HUES6 (cell line): ENCODE data around the gene MUC5AC.

Experiments used
- H3K27ac ChIP-seq: 2 replicates; pipeline ENCODE4 v1.7.0; 2013; ENCODE audit warnings: low read depth, mild to moderate bottlenecking, low read length, inconsistent platforms
- H3K27me3 ChIP-seq: 2 replicates; pipeline ENCODE4 v1.6.1; 2013; ENCODE audit warnings: low read length; ENCODE audit not compliant: control insufficient read depth, insufficient read depth
- H3K36me3 ChIP-seq: 2 replicates; pipeline ENCODE4 v1.6.1; 2013; ENCODE audit warnings: low read length; ENCODE audit not compliant: control insufficient read depth, insufficient read depth
- H3K4me1 ChIP-seq: 2 replicates; pipeline ENCODE4 v1.6.1; 2013; ENCODE audit warnings: low read length; ENCODE audit not compliant: control insufficient read depth, insufficient read depth
- H3K4me3 ChIP-seq: 2 replicates; pipeline ENCODE4 v1.5.1; 2013; ENCODE audit warnings: low read depth, low read length
- H3K9ac ChIP-seq: one replicate; pipeline ENCODE4 v1.6.1; 2013; ENCODE audit warnings: mild to moderate bottlenecking, low read length
- H3K9me3 ChIP-seq: 2 replicates; pipeline ENCODE4 v1.6.1; 2013; ENCODE audit warnings: low read depth, low read length; ENCODE audit not compliant: control insufficient read depth, insufficient read depth

Gene MUC5AC

DNA sequence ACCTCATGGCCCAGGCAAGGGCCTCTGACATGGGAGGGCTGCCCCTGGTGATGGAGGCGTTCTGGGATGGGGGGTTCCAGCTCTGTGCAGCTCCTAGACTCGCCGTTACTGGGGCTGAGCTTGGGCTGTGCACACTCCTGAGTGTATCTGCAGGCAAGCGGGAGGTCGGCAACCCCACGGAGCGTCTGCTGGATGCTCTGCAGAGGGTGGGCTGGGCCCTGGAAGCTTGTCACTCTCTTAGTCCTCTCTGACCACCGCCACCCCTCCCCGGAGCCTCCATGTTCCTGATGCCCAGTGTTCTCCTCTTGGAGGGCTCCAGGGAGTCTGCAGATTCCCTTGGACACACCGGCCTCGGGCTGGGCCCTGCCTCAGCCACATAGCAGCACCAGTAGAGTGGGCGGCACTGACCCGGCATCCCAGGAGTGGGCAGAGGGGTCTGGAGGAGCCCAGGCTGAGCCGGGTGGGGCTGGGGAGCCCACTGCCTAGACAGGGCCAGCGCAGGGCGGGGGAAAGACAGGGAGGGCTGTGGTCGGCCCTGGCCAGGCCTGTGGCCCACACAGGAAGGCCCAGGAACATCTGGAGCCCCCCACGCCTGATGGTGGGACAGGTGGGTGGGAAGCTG lies 44.5 kb downstream of the MUC5AC start:
- H3K27me3 ChIP-seq: no peaks in the 10 kb centered on the region
- H3K9ac ChIP-seq: no peak overlapping the region
- H3K9me3 ChIP-seq: no peaks in the 10 kb centered on the region
- no peaks in the 10 kb centered on the region; the same call in 1 of the 2 replicates for H3K4me1 ChIP-seq
- no peaks in the 10 kb centered on the region for H3K36me3 ChIP-seq
- H3K4me3 ChIP-seq: no peak overlapping the region
- no peak overlapping the region for H3K27ac ChIP-seq

DNA sequence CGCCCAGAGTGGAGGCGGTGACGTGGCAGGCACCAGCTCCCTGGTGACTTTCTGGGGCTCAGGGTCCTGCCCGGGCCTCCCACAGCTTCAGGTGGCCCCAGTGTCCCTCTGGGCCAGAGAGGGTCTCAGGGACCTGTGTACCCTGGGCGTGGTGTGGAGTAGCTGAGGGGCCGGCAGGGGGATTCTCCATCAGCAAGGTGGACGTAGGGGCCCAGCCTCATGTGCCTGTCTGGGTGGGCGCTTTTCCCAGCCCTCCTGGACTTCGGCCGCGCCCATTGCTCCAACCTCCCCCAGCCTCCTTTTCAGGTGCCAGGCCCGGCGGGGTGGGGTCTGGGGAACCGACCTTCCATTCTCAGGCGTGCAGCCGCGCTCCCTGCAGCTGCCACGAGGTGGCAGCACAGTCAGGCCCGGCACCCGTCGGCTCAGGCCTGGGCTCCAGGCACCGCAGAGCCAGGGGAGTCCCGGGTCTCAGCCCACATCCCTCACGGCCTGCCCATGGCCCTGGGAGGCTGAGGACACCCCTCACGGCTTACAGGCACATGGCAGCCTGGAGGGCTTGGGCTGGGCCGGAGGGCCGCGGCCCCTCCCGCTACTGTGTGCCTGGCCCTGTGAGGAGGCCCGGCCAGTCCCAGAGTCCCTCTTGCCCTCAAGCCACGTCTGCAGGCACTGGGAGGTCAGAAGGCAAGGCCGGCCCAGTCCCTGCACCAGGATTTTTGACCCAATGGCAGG lies 45.2 kb downstream of the MUC5AC start:
- Histone ChIP-seq H3K36me3 (no peaks in the 10 kb centered on the region), H3K9me3 (no peaks in the 10 kb centered on the region), H3K4me1 (no peaks in the 10 kb centered on the region; the same call in 1 of the 2 replicates), H3K27ac (no peak overlapping the region), H3K27me3 (no peaks in the 10 kb centered on the region), H3K9ac (no peak overlapping the region), H3K4me3 (no peak overlapping the region)

DNA sequence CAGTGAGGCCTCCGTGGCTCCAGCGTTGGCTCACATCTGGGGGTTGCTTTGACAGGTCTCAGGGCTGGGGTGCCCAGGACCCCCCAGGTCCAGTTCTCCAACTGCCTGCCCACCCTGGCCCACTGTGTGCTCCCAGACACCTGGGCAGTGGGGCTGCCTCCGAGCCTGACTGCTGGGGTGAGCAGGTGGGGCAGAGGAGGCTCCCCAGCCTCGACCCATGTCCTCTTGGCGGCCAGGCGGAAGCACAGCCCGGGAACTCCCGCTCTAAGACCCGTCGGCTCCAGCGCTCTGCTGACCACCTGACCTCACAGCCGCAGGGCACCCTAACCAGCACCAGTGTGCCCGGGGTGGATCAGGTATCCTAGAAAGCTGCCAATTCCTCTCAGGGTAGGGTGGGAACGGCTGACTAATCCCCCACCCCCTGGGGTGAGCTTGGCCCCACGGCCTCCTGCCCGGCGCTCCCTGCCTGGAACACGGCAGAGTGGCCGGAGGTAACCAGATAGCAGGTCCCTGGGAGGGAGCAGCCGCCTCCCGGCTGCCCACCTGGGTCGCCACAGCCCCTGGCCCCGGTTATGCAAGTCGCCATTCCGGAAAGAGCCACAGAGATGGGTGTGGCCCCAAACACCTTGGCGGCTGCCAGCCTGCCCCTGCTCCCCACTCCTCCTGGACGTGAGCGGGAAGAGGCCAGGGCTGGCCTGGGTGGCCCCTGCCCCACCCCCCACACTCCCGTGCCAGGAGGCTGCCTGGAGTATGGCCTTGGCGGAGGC lies 45.9 kb downstream of the MUC5AC start:
- Histone ChIP-seq H3K9ac (no peak overlapping the region), H3K27me3 (no peaks in the 10 kb centered on the region), H3K27ac (no peak overlapping the region)

DNA sequence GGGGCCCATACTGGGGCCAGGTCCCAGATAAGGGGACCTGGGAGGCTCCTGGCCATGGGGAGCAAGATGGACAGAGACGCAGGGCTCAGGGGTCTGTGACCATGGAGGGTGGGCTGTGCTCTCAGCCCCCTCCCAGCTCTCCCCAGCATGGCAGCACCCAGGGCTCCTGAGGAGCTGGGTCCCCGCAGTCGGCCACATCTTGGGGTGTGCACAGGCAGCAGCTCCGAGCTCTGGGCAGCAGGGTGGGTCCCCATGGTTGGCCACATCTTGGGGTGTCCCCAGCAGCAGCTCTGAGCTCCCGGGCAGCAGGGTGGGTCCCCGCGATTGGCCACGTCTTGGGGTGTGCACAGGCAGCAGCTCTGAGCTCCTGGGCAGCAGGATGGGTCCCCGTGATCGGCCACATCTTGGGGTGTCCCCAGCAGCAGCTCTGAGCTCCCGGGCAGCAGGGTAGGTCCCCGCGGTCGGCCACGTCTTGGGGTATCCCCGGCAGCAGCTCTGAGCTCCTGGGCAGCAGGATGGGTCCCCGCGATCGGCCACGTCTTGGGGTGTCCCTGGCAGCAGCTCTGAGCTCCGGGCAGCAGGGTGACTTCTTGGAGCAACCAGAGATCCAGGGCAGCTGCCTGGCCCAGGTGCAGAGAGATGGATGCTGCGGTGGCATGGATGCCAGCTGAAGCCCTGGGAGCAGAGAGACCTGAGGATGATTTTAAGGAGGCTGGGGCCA lies 46.8 kb downstream of the MUC5AC start:
- Histone ChIP-seq H3K9me3 (peaks cover 4% of the 10 kb centered on the region), H3K36me3 (no peaks in the 10 kb centered on the region), H3K9ac (no peak overlapping the region), H3K27ac (no peak overlapping the region), H3K4me1 (no peaks in the 10 kb centered on the region; the same call in 1 of the 2 replicates), H3K4me3 (no peak overlapping the region), H3K27me3 (no peaks in the 10 kb centered on the region)

More for the DNA sequence above, 45.9 kb downstream of the MUC5AC start:
- Histone ChIP-seq H3K4me3 (no peak overlapping the region), H3K9me3 (no peaks in the 10 kb centered on the region), H3K36me3 (no peaks in the 10 kb centered on the region), H3K4me1 (no peaks in the 10 kb centered on the region; the same call in 1 of the 2 replicates)

DNA sequence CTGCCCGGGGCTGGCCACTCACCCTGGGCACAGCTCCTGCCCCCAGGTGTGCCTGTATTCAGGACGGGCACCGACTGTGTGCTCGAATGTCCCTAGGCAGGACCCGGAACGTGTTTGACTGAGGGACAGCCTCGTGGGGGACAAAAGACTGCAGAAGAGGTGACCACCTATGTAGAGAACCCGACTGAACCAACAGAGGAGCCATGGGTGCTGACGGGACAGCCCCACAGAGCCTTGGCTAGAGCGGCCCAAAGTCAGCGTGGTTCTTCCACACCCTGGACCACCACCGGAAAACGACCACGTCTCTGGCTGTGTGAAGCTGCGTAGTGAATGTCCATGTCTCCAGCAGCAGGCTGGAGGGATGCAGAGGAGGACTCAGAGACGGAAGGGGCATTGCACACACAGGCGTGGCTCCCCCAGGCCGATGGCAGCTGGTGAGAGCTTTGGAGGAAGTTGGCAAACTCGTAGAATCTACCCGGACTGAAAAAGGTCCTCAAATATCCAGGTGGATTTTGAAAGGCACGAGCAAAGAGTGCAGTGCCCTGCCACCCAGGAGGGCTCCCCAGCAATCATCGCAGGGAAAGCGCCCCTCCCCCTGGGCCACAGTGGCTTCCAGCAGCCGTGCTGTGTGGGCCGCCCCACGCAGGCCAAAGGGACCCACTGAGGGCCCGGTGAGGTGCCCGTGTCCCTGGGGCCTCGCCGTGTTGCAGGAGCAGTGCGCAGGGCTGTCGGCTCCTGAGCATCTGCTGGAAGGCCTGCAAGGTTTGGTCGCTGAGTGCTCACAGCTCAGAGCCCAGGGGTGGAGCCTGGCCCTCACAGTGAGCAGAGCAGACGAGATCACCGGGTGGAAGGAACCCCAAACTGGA lies 47.6 kb downstream of the MUC5AC start:
- Histone ChIP-seq H3K4me3 (no peak overlapping the region), H3K36me3 (no peaks in the 10 kb centered on the region), H3K9me3 (peaks cover 8% of the 10 kb centered on the region), H3K9ac (no peak overlapping the region), H3K27me3 (no peaks in the 10 kb centered on the region), H3K27ac (no peak overlapping the region), H3K4me1 (no peaks in the 10 kb centered on the region; the same call in 1 of the 2 replicates)

DNA sequence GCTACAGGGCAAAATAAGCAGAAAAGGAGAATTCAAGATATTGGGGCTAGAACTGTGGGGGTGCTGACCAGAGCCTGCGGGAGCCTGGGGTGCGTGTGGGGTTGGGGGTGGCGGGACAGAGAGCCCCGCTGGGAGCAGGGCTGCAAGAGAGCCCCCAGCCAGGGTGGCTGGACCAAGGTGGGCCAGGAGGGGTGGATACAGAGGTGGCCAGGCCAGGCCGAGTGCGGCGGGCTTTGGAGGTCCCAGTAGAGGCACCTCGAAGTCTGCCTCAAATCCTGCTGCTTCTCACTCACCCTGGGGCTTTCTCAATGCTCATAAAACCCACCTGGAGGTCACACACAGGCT lies 48.2 kb downstream of the MUC5AC start:
- Histone ChIP-seq H3K9ac (no peak overlapping the region), H3K27ac (no peak overlapping the region), H3K36me3 (no peaks in the 10 kb centered on the region), H3K27me3 (no peaks in the 10 kb centered on the region), H3K4me1 (no peaks in the 10 kb centered on the region; the same call in 1 of the 2 replicates), H3K9me3 (peaks cover 14% of the 10 kb centered on the region), H3K4me3 (no peak overlapping the region)

DNA sequence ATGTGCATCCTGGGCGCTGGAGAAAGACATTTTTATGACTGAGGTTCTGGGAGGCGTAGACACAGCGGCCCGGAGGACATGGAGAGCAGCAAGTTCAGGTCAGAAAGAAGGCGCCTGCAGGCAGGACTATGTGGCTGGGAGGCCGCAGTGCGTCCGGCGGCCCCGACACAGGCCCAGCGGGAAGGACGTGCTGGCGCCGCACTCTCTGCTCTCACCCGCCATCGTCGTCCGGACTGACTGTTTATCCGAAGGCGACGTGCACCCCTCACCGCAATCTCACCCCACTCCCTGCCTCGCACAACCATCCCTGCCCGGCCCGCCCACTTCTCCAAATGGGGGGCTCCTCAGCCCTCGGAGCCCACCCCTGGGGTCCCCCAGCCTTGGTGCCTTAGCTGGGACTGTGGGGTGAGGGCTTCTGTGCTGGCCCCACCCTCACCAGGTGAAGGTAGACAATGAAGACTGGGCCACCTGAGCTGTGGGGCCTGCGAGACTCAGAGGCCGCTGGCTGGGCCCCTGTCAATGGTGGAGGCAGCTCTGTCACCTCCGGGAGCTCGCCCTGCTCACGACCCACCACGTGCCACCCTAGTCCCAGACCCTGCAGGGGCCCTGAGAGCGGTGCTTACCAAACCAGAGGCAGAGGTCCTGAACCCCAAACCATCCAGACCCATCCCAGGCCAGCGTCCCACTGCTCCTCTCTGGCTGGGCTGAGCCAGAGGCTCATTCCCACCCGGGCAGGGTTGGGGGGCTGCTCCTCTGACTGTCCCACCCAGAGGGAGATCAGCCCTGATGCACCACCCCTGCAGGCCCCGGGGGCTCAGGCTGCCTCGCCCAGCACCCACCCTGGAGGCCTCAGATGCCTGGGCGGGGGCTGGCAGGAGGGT lies 48.9 kb downstream of the MUC5AC start:
- H3K4me3 ChIP-seq: no peak overlapping the region
- H3K36me3 ChIP-seq: no peaks in the 10 kb centered on the region
- H3K27me3 ChIP-seq: no peaks in the 10 kb centered on the region
- no peak overlapping the region for H3K27ac ChIP-seq
- no peaks in the 10 kb centered on the region; the same call in 1 of the 2 replicates for H3K4me1 ChIP-seq
- no peak overlapping the region for H3K9ac ChIP-seq
- H3K9me3 ChIP-seq: peaks cover 19% of the 10 kb centered on the region

DNA sequence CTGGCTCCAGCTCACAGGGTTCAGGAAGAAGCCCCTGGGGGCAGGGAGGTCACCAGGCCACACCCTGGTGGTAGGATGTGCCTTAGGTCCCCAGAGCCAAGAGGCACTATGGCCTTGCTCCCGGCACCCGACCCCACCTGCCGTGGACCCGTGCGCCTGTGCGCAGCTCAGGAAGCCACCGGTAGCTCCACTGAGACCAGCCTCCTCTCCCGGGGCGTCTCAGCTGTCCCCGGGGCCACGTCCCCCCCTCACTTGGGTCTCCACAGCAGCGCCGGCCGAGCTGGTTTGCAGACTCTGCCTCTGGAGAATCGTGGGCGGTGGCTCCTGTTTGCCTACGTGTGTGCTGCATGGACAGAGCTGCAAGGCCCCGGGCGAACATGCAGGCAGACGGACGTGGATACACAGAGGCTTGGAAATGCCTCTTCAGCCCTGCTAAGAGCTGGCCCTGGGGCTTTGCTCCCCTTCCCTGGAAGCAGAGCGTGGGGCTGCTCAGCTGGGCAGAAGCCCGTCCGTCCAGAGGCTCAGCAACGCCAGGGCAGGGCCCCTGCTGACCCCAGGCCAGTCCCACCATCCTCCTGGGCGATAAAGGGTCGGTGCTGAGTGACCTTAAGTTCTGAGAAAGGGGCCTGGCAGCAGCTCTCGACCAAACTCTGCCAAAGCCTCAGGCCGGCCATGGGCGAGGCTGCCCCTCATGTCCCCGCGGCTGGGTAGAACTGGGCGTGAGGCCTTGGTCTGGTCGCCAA lies 49.8 kb downstream of the MUC5AC start:
- H3K9me3 ChIP-seq: peaks cover 24% of the 10 kb centered on the region
- no peaks in the 10 kb centered on the region for H3K36me3 ChIP-seq
- no peak overlapping the region for H3K27ac ChIP-seq
- H3K9ac ChIP-seq: no peak overlapping the region
- H3K4me3 ChIP-seq: no peak overlapping the region
- H3K4me1 ChIP-seq: no peaks in the 10 kb centered on the region; the same call in 1 of the 2 replicates
- no peaks in the 10 kb centered on the region for H3K27me3 ChIP-seq

DNA sequence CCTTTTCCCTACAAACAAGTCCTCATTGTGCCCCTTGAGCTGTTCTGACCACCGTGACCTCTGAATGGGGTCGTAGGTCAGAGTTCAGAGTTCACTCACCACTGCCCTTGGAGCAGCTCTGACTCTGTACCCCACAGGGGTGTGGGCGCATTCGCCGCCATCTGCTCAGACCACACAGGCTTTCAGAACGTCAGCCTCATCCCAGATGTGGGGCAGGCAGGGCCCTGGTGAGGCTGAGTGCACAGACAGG lies 50.3 kb downstream of the MUC5AC start:
- H3K27ac ChIP-seq: no peak overlapping the region
- H3K9ac ChIP-seq: no peak overlapping the region
- no peaks in the 10 kb centered on the region for H3K27me3 ChIP-seq
- no peaks in the 10 kb centered on the region; the same call in 1 of the 2 replicates for H3K4me1 ChIP-seq
- no peaks in the 10 kb centered on the region for H3K36me3 ChIP-seq
- H3K4me3 ChIP-seq: no peak overlapping the region
- peaks cover 24% of the 10 kb centered on the region for H3K9me3 ChIP-seq
